HG02623 (cell line): ENCODE measurements around the gene LARGE1.

Experiments
- ATAC-seq: cut with Tn5 transposase; IDR thresholded peaks from one replicate; pipeline ENCODE4 v1.9.1; 2021; ENCODE audit warnings: moderate library complexity; ENCODE audit not compliant: unreplicated experiment

Gene LARGE1

GRCh38 chr22:33535937-33536875, 384.1 kb downstream of the LARGE1 start:
- no peak for ATAC-seq

DNA sequence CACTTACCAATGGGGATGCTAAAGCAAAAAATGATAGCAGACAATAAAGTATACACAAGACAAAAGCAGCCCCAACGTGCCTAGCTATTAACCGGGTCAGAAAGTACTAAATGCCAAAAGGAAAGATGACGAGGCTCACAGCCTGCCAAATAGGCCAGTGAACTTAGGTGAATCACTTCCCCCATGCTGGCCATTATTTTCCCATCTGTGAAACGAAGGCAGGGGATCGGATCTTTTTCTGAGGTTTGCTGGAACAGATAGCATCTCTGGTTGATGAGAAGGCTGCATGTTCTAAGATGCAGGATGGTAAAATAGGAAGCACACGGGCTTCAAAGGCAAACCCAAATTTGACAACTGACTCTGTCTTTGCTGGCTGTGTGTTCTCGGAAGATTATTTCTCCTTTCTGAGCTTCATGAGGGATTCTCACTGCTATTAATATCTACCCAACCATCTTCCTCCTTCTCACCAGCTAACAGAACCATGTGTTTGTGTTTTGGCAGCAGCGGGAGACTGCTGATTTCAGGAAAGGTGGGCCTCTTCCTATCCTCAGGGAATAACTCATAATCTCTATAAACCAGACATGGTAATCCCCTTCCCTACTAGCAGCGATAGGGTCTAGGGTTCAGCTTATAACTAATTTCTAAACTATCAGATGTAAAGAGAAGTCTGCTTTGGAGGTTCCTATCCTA, 390.7 kb downstream of the LARGE1 start:
- ATAC-seq: no peak

DNA sequence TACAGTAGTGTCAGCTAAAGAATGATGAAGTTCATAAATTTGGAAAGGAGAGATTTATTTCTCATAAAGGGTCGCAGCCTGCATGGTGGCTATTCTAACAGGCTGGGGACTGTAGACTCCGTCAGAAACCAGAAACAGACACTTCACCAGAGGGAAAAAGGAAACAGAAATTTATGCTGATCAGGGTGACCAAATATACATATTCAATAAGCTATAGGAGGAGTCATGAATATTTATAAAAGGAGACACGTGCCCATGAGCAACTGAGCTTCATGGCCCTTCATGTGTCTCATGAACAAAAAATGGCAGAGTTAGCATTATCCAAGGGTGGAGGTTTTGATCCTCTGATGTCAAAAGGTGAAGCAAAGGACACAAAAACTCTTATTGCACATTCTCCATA, 392.1 kb downstream of the LARGE1 start:
- ATAC-seq: no peak

- ATAC-seq: no peak
These were observed 393.7 kb downstream of the LARGE1 start for GRCh38 chr22:33526434-33527107.

- ATAC-seq: no peak
These were observed 395.6 kb downstream of the LARGE1 start for GRCh38 chr22:33524511-33525260.

DNA sequence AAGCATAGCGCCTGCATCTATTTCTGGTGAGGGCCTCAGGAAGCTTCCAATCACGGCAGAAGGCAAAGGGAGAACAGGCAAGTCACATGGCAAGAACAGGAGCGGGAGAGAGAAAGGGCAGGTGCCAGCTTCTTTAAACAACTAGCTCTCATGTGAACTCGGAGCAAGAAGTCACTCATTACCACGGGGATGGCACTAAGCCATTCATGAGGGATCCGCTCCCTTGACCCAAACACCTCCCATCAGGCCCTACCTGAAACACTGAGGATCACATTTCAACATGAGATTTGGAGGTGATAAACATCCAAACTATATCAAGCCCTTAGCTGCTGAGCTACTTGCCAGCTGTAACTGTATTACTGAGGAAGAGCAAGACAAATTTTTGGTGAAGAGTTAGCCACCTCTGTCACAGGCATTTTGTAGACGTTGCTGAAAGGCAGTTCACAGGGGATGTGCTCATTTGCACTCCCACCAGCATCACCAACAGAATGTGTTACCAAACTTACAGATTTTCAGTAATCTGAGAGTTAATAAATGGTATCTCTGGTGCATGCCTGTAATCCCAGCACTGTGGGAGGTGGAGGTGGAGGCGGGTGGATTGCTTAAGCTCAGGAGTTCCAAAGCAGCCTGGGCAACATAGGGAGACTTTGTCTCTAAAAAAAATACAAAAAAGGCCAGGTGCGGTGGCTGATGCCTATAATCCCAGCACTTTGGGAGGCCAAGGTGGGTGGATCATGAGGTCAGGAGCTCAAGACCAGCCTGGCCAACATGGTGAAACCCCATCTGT, 398.2 kb downstream of the LARGE1 start:
- ATAC-seq: no peak

DNA sequence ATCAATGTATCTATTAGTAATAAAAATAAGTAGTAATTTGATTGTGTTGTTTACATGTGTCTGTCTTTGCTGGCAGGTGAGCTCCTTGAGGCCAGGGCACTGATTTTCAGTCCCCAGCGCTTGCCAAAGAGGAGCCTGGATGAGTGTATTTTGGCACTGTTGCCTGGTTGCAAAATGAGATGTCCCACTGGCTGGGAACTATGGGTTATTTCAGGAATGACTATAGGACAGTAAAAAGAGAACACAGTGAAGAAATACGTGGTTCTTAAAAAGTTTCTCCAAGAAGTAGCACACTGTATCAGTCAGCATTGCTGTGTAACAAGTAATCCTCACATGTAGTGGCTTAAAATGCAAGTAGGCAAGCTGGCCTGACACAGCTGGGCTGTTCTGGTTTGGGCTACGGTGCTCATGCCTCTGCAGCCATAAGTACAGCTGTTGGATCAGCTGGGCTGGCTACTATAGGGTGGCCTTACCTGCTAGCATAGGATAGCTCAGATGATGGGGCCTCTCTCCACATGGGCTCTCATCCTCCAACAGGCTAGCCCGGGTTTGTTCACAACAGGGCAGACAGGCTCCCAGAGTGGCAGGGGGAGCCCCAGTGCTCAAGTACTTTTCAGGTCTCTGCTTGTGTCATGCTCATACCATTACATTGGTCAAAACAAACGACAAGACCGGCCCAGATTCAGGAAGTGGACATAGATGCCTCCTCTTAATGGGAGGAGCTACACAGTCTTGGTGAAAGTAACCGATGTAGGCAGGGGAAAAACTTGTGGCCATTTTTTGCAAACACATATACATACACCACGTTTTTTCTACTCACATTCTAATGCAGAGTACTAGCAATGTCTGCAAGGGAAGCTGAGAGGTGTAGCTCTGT, 399.1 kb downstream of the LARGE1 start:
- ATAC-seq: no peak

- ATAC-seq: no peak
These were observed 400.0 kb downstream of the LARGE1 start for GRCh38 chr22:33519974-33520903.

DNA sequence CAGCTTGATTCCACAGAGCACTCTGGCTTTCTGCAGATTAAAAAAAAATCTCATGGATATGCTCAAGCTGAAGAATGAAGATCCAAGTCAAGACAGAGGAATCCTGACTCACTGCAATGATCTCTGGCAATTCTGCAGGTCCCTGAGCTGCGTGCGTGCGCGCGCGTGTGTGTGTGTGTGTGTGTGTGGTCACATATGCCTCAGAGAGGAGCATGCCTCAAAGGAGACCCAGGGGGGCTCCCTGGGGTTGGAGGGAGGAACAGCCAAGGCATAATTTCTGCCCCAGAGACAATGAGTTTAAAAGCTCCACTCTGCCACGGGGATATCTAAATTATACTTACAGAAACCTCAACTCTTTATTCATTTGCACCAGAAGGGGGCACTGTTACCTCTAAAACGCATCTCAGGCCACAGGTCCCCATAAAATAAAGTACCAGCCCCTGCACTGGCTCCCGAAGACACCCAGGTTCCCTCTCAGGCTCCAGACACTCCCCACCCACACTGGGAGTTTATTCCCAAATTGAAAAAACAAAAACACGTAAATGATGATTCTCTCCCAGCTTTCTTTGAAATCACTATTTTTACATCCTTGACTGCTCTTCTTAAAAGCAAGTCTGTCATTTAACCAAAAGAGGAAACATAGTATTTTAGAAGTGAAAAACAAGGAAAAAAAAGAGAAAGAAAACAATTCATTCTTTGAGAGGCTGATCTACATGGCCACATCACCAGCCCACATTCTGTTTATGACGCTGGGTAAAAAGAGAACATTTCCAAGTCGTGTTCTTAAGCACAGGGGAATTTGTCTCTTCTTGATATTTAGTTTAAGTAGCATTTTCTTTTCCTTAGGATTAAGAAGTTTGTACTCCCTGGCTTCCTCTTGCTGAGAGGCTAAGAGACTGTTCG, 401.0 kb downstream of the LARGE1 start:
- ATAC-seq: no peak

GRCh38 chr22:33518405-33518804, 401.9 kb downstream of the LARGE1 start:
- ATAC-seq: no peak

- no peak for ATAC-seq
These were observed 404.5 kb downstream of the LARGE1 start for GRCh38 chr22:33515795-33516194.

DNA sequence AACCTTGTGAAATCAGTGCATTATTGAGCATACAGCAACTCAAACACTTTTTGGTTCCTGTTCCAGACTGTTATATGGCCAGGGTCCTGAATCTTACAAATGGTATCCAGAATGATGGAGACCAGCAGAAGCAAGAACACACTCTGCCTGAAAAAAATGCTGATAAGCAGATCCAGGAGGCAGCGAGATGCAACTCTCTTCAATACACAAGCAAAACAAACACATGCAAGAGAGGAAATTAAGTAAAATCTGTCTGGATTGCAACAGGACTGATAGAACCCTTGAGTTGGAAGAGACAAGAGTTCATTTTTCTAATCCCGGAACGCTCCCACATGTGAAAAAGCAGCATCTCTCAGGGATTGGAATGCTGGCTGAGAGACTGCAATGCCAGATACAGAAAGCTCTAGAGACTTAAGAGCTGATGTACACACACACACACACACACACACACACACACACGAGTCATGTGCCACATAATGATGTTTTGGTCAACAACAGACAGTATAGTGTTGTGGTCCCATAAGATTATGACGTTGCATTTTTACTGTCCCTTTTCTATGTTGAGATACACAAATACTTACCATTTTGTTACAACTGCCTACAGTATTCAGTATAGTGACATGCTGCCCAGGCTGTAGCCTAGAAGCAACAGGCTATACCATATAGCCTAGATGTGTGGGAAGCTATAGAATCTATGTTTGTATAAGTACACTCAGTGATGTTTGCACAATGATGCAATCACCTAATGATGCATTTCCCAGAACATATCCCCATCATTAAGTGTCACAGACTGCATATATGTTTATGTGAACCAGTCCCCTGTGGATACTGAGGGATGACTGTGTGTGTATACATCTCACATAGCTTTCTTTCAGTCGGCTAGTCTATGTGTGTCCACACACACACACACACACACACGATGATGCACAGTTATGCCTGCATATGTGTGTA, 406.6 kb downstream of the LARGE1 start:
- no peak for ATAC-seq

- no peak for ATAC-seq
These were observed 407.4 kb downstream of the LARGE1 start for GRCh38 chr22:33512908-33513307.

- ATAC-seq: no peak
These were observed 409.8 kb downstream of the LARGE1 start for GRCh38 chr22:33510429-33510904.

- no peak for ATAC-seq
These were observed 415.2 kb downstream of the LARGE1 start for GRCh38 chr22:33504941-33505625.
